DOHH2 (cell line): ENCODE results near the gene APOC3.

Experiments
- H3F3A ChIP-seq: fragments of 200-600 bp; sonication (generic), shearing (Covaris generic); 2 replicates; pipeline ENCODE4 v1.6.0; 2016; ENCODE audit warnings: antibody characterized with exemption, mild to moderate bottlenecking; ENCODE audit not compliant: control insufficient read depth, insufficient read depth
- H3K27ac ChIP-seq: fragments of 200-600 bp; sonication (generic); 2 replicates; pipeline ENCODE4 v1.5.1; 2014; ENCODE audit warnings: low read depth, mild to moderate bottlenecking, low read length, moderate library complexity
- H3K27me3 ChIP-seq: fragments of 200-600 bp; sonication (generic); 2 replicates; pipeline ENCODE4 v1.6.1; 2014; ENCODE audit warnings: mild to moderate bottlenecking, low read length, mixed read lengths; ENCODE audit not compliant: control insufficient read depth
- H3K36me3 ChIP-seq: fragments of 200-600 bp; sonication (generic); 2 replicates; pipeline ENCODE4 v1.6.1; 2014; ENCODE audit warnings: mild to moderate bottlenecking, low read length, moderate library complexity, mixed read lengths; ENCODE audit not compliant: control insufficient read depth
- H3K4me1 ChIP-seq: fragments of 200-600 bp; sonication (generic); 2 replicates; pipeline ENCODE4 v1.6.1; 2014; ENCODE audit warnings: mild to moderate bottlenecking, low read length, mixed read lengths; ENCODE audit not compliant: control insufficient read depth
- H3K4me2 ChIP-seq: fragments of 200-600 bp; sonication (generic); 2 replicates; pipeline ENCODE4 v1.6.0; 2014; ENCODE audit warnings: mild to moderate bottlenecking, low read length, moderate library complexity
- H3K4me3 ChIP-seq: fragments of 200-600 bp; sonication (generic); 2 replicates; pipeline ENCODE4 v1.5.1; 2014; ENCODE audit warnings: mild to moderate bottlenecking, low read length, mixed read lengths
- H3K79me2 ChIP-seq: fragments of 200-600 bp; sonication (generic); 2 replicates; pipeline ENCODE4 v1.6.1; 2014; ENCODE audit warnings: mild to moderate bottlenecking, low read length, mixed read lengths; ENCODE audit not compliant: control insufficient read depth
- H3K9me2 ChIP-seq: fragments of 200-600 bp; sonication (generic); replicated peaks from 2 replicates; pipeline ENCODE4 v1.6.1; 2014; ENCODE audit warnings: mild to moderate bottlenecking, low read length, mixed read lengths; ENCODE audit not compliant: control insufficient read depth
- H3K9me3 ChIP-seq: fragments of 200-600 bp; sonication (generic); 2 replicates; pipeline ENCODE4 v1.6.1; 2014; ENCODE audit warnings: antibody characterized with exemption, low read length, mixed read lengths; ENCODE audit not compliant: control insufficient read depth, insufficient read depth
- H4K20me1 ChIP-seq: fragments of 200-600 bp; sonication (generic); 2 replicates; pipeline ENCODE4 v1.6.0; 2014; ENCODE audit warnings: low read depth, mild to moderate bottlenecking, antibody characterized with exemption, low read length, moderate library complexity; ENCODE audit not compliant: control insufficient read depth, insufficient read depth
- EZH2phosphoT487 ChIP-seq: fragments of 200-600 bp; sonication (generic); IDR thresholded peaks from 2 replicates; pipeline ENCODE4 v1.6.1; 2017; ENCODE audit warnings: borderline replicate concordance, mild to moderate bottlenecking, antibody characterized with exemption, low read length, moderate library complexity, mixed read lengths
- TF ChIP-seq, protein P1 (sequence below): fragments of 200-600 bp; sonication (generic); IDR thresholded peaks from one replicate; pipeline ENCODE4 v1.5.1; 2014; ENCODE audit warnings: antibody characterized with exemption, mild to moderate bottlenecking, low read depth, low read length; ENCODE audit not compliant: poor library complexity, severe bottlenecking

Gene APOC3

GRCh38 chr11:116852261-116853031 is 22.7 kb downstream of the APOC3 start:
- Histone ChIP-seq H3K27me3 (no peaks in the 10 kb centered on the region), H3K4me1 (peaks cover 13% of the 10 kb centered on the region), H3K79me2 (no peaks in the 10 kb centered on the region), H3K9me3 (no peaks in the 10 kb centered on the region), H4K20me1 (no peaks in the 10 kb centered on the region), H3K9me2 (no peaks in the 10 kb centered on the region), H3K36me3 (peaks cover 23% of the 10 kb centered on the region), H3K4me3 (no peak overlapping the region), H3K27ac (no peak overlapping the region), H3K4me2 (no peak overlapping the region), H3F3A (no peaks in the 10 kb centered on the region)
- no peak for TF ChIP-seq EZH2phosphoT487
- TF ChIP-seq, protein P1, sequence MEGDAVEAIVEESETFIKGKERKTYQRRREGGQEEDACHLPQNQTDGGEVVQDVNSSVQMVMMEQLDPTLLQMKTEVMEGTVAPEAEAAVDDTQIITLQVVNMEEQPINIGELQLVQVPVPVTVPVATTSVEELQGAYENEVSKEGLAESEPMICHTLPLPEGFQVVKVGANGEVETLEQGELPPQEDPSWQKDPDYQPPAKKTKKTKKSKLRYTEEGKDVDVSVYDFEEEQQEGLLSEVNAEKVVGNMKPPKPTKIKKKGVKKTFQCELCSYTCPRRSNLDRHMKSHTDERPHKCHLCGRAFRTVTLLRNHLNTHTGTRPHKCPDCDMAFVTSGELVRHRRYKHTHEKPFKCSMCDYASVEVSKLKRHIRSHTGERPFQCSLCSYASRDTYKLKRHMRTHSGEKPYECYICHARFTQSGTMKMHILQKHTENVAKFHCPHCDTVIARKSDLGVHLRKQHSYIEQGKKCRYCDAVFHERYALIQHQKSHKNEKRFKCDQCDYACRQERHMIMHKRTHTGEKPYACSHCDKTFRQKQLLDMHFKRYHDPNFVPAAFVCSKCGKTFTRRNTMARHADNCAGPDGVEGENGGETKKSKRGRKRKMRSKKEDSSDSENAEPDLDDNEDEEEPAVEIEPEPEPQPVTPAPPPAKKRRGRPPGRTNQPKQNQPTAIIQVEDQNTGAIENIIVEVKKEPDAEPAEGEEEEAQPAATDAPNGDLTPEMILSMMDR, result no peak

DNA sequence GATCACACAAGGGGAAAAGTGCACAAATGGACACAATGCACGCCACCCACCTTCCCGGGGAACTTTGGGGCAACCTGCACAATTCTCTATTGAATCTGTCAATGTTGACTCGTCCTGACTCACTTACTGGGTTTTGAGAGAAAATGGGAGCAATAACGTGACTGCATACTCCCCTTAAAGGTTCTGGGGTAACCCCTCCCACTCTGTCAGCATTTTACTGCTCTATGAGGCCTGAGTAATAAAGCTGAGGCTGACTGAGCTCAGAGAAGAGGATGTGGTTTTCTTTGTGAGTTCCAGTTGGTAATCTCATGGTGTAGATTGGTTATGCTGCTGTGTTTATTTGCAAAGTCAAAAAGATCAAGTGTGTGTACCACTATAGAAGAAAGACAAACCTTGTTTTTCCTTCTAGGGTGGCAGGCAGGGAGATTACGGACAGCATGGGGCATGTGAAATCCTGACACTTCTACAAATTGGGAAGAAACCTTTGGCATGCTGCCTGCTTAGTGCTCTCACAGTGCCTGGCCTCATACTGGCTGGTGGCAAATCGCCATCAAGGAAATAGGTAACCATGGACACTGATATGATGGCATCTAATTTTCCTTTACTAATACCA is 23.9 kb downstream of the APOC3 start:
- H3K4me1 ChIP-seq, result peaks cover 13% of the 10 kb centered on the region
- no peak overlapping the region for H3K4me2 ChIP-seq
- no peak overlapping the region for H3K4me3 ChIP-seq
- no peaks in the 10 kb centered on the region for H4K20me1 ChIP-seq
- H3K9me2 ChIP-seq, result no peaks in the 10 kb centered on the region
- no peak overlapping the region for H3K27ac ChIP-seq
- H3K9me3 ChIP-seq, result no peaks in the 10 kb centered on the region
- TF ChIP-seq, protein P1, result no peak
- TF ChIP-seq EZH2phosphoT487, result no peak
- peaks cover 31% of the 10 kb centered on the region for H3K36me3 ChIP-seq
- no peaks in the 10 kb centered on the region for H3K27me3 ChIP-seq
- H3F3A ChIP-seq, result no peaks in the 10 kb centered on the region
- no peaks in the 10 kb centered on the region for H3K79me2 ChIP-seq

- Histone ChIP-seq H3K4me2 (no peak overlapping the region), H3K4me3 (no peak overlapping the region), H3K79me2 (no peaks in the 10 kb centered on the region), H3K27me3 (no peaks in the 10 kb centered on the region), H3F3A (no peaks in the 10 kb centered on the region), H3K4me1 (peaks cover 13% of the 10 kb centered on the region), H3K36me3 (peaks cover 26% of the 10 kb centered on the region), H3K27ac (no peak overlapping the region), H3K9me2 (no peaks in the 10 kb centered on the region), H4K20me1 (no peaks in the 10 kb centered on the region), H3K9me3 (no peaks in the 10 kb centered on the region)
- TF ChIP-seq, protein P1, result no peak
- TF ChIP-seq EZH2phosphoT487, result no peak
Measured at GRCh38 chr11:116855413-116855812, 25.7 kb downstream of the APOC3 start.
